ENCODE results near the gene PTPN11.

DNA sequence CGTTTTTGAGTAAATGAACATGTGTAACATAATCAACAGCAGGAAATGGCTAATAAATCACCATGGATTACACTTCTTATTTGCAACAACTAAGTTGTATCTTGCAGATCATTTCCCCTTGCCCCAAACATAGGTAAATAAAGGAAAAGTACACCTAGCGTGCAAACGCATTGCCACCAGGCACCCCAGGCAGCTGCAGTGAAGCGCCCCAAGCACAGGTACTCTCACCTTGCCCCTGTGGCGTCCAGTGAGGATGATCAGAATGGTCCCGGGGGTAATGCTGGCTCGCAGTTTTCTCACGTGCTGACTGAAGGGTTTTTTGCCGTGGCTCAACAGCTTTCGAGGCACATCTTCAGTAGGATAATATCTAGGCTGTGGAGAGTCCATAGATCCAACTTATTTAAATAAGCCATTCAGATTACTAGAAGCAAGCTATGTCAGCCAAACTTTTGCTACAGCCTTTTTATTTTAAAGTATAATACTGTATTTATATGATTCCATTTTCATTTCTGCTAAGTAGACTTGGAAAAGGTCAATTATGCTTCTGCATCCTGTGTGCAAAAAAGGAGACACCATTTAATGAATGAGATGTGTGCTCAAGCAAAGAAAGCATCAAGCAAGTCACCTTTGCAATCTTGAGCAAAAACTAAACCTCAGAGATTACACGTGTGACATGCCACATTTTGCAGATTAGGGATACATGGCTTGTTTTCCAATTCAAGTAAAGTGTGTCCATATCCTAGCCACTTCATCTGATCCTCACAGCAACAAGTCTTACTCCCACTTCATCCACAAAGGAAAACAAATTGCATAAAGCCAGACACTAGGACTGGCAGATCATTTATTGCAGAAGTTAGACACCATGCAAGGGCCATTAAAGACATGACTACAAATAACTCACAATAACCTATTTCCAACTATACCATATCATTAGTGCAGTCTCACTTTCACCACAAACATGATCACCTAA is 11.9 kb upstream of the PTPN11 start:
- TF ChIP-seq POLR2A (IDR thresholded peaks at IDR 0.05; ENCODE audit: low read length) (no peak), GATA1 (IDR thresholded peaks at IDR 0.05; ENCODE audit: low read depth, low read length) (no peak)

Measured in erythroblast (primary cell).